Adrenal gland (tissue), 5 donors: ENCODE results near the gene CASP2.

Experiments used
- POLR2A ChIP-seq, 2 donors: fragments of 450-650 bp; IDR thresholded peaks; one replicate each; pipeline ENCODE4 v1.6.1; 2017; ENCODE audit warnings: antibody characterized with exemption in 2 of 2, mild to moderate bottlenecking in 2 of 2, moderate library complexity in 1 of 2
- TF ChIP-seq, protein P1 (sequence below), 6 experiments: fragments of 450-650 bp in 4 of 6; fragments of 200-600 bp in 2 of 6; sonication (generic) in 1 of 6; IDR thresholded peaks; 1 replicate in 5 of 6; 2 replicates in 1 of 6; pipeline versions ENCODE4 v1.5.1 to v1.8.0; 2016 to 2021; ENCODE audit warnings: antibody characterized with exemption in 6 of 6, mild to moderate bottlenecking in 2 of 6, moderate library complexity in 1 of 6
- donor health status: DM: no; HTN: no; CAD: no.

DNA sequence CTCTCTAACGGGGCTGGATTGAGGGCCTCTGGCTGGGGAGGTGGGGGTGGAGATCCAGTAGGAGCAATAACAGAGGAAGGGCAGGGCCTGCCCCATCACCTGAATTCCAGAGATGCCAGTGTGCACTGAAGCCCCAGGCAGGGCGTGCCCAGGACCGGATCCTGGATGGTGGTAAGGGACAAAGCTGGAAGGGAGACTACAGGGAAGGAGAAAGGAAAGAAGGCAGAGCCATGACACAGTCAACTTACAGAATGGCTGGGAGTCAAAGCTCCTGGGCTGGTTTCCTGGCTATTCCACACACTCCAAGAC is 2.7 kb upstream of the CASP2 start:
- TF ChIP-seq, protein P1, sequence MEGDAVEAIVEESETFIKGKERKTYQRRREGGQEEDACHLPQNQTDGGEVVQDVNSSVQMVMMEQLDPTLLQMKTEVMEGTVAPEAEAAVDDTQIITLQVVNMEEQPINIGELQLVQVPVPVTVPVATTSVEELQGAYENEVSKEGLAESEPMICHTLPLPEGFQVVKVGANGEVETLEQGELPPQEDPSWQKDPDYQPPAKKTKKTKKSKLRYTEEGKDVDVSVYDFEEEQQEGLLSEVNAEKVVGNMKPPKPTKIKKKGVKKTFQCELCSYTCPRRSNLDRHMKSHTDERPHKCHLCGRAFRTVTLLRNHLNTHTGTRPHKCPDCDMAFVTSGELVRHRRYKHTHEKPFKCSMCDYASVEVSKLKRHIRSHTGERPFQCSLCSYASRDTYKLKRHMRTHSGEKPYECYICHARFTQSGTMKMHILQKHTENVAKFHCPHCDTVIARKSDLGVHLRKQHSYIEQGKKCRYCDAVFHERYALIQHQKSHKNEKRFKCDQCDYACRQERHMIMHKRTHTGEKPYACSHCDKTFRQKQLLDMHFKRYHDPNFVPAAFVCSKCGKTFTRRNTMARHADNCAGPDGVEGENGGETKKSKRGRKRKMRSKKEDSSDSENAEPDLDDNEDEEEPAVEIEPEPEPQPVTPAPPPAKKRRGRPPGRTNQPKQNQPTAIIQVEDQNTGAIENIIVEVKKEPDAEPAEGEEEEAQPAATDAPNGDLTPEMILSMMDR (IDR thresholded peaks at IDR 0.05) = no peak
- TF ChIP-seq POLR2A (IDR thresholded peaks at IDR 0.05) = no peak
